ENCODE results near the gene SPTB. TPM values are rescaled to one million over a fixed set of nuclear protein-coding genes. Genes with fewer than 3 reads are reported as not detected.

Gene SPTB
- total RNA-seq, 1 donor from 2014 or later = under 0.01 TPM

GRCh38 chr14:64715628-64716412, 163.9 kb downstream of the SPTB start:
- DNase-seq (ENCODE audit: low read depth, low spot score) = no peak

GRCh38 chr14:64715146-64715627, 164.5 kb downstream of the SPTB start:
- no peak for DNase-seq (ENCODE audit: low read depth, low spot score)

GRCh38 chr14:64714432-64715025, 165.2 kb downstream of the SPTB start:
- no peak for DNase-seq (ENCODE audit: low read depth, low spot score)

- DNase-seq (ENCODE audit: low read depth, low spot score) = no peak
Observed at GRCh38 chr14:64713677-64714076, 166.0 kb downstream of the SPTB start.

- DNase-seq (ENCODE audit: low read depth, low spot score) = no peak
Observed at GRCh38 chr14:64711039-64711438, 168.7 kb downstream of the SPTB start.

GRCh38 chr14:64709126-64709525, 170.6 kb downstream of the SPTB start:
- no peak for DNase-seq (ENCODE audit: low read depth, low spot score)

GRCh38 chr14:64708148-64709004, 171.3 kb downstream of the SPTB start:
- no peak for DNase-seq (ENCODE audit: low read depth, low spot score)

GRCh38 chr14:64707661-64708060, 172.0 kb downstream of the SPTB start:
- DNase-seq (ENCODE audit: low read depth, low spot score) = no peak

GRCh38 chr14:64706593-64707193, 173.0 kb downstream of the SPTB start:
- no peak for DNase-seq (ENCODE audit: low read depth, low spot score)

- DNase-seq (ENCODE audit: low read depth, low spot score) = no peak
Observed at GRCh38 chr14:64706119-64706592, 173.6 kb downstream of the SPTB start.

GRCh38 chr14:64705381-64706118, 174.2 kb downstream of the SPTB start:
- no peak for DNase-seq (ENCODE audit: low read depth, low spot score)

- DNase-seq (ENCODE audit: low read depth, low spot score) = no peak
Observed at GRCh38 chr14:64704743-64705380, 174.8 kb downstream of the SPTB start.

- no peak for DNase-seq (ENCODE audit: low read depth, low spot score)
Observed at GRCh38 chr14:64704143-64704742, 175.5 kb downstream of the SPTB start, which contains the start of gene PLEKHG3. Gene PLEKHG3 (plus strand): TSS chr14:64704424. CDS start chr14:64727632, 23,208 bp downstream.

- DNase-seq (ENCODE audit: low read depth, low spot score) = no peak
Observed at GRCh38 chr14:64703395-64704142, 176.1 kb downstream of the SPTB start.

- DNase-seq (ENCODE audit: low read depth, low spot score) = no peak
Observed at GRCh38 chr14:64702493-64703394, 177.0 kb downstream of the SPTB start.

GRCh38 chr14:64701660-64702059, 178.0 kb downstream of the SPTB start:
- DNase-seq (ENCODE audit: low read depth, low spot score) = no peak

GRCh38 chr14:64700894-64701293, 178.8 kb downstream of the SPTB start:
- DNase-seq (ENCODE audit: low read depth, low spot score) = no peak

- no peak for DNase-seq (ENCODE audit: low read depth, low spot score)
Observed at GRCh38 chr14:64700290-64700689, 179.4 kb downstream of the SPTB start.
